ENCODE results near the gene RBM14.
"Not testable (repeated sequence)": the region's sequence is repeated elsewhere in the genome, so short reads cannot be mapped to it uniquely, and the experiment has no call there.

Gene RBM14

DNA sequence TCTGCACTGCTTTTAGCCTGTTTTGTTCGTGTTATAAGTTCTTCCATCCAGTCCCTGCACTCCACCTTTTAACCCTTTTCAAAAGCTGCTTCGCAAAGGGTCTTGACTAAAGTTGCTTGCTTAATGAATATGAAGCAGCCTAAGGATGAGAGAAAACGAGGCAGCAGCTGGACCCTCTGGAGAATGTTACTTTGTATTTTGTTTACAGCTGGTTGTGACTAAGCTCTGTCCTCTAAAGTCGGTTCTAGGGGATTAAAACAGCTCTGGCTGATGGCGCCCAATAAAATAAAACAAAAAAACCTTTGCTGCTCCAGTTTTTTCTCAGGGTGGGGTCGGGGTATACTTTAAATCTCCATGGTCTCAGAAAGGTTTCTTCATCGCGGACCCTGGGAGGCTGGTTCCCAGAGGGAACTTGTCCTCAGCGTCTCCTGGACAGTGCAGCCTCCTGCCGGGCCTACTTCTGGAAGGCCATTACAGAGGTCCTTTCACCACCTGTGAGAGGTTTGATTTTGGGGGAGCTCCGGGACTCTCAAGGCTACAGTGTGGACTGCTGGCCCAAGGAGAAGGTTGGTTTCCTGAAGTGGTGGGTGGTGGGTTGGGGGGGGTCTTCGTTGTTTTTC is 21.2 kb downstream of the RBM14 start:
- no peak for DNase-seq

DNA sequence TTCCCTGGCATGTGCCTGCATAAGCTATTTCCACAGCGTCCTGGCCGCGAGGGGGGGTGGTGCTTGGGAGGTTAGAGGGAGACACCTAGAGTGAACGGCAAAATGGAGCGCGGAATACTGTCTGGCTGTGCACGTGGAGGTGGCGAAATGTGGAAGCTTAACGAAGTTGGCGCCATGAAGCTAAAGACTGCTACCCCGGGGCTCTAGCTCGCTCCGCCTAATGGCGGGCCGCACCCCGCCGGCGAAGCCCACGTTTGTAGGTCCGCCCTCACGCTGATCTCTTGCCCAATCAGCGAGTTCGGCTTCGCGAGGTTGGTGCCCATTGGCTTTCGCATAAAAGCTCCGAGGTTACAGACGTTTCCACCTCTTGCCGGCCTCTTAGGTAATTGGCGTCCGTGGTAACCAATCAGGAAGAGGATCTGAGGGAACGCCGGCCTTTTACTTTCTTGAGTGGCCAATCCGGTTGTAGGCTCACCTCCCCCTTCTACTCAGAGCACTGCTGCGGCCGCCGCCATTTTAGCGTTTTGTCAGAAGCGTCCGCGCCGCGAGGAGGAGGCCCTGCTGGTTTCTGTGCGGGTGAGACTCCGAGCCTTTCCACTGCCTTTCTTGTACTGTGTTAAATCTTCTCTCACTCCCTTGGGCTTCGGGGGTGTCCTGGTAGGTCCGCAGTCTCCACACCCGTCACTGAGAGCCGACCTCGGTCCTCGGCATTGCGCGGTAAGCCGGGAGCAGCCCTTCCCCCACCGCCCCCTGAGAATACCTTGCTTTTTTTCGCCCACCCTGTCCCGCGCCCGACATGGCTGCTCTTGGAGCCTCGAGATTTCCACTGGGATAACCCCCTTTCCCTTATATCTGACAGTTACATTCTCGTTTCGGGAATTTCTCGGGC is 22.0 kb downstream of the RBM14 start, which contains the start of gene RBM4:
Gene RBM4, plus strand, starts transcription at position 527 of the 889 bp plus-strand sequence. CDS start 1,009 bp downstream, outside the sequence.
- peak; percentile 99 to 100 for DNase-seq

DNA sequence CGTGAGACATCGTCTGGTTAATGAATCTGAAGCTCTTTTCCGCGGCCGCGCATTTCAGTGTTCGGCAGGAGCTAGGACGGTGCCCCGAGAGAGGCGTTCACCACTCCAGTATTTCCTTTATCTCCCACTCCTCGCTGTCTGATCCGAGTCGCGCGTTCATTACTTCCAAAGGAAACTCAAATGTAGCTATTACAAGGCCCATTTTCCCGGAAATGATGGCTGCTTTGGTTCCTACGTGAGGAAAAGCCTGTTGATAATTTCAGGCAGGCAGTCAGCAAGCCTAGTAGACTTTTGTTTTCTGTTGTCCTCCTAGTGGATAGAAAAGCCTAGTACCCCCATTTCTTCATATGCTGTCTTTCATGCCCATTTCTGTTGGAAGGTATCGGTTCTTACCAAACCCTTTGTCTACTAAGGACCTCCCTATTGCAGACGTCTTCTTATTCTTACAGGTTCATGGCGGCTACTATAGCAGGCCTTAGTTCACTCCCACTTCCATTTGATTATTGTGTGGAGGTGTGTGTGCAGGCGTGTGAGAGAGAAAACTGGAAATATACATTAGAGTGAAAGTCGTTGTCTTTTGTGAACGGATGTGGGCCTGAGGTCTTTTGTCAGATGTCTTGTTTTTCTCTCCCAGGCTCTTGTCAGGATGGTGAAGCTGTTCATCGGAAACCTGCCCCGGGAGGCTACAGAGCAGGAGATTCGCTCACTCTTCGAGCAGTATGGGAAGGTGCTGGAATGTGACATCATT is 22.8 kb downstream of the RBM14 start:
- no peak for DNase-seq

DNA sequence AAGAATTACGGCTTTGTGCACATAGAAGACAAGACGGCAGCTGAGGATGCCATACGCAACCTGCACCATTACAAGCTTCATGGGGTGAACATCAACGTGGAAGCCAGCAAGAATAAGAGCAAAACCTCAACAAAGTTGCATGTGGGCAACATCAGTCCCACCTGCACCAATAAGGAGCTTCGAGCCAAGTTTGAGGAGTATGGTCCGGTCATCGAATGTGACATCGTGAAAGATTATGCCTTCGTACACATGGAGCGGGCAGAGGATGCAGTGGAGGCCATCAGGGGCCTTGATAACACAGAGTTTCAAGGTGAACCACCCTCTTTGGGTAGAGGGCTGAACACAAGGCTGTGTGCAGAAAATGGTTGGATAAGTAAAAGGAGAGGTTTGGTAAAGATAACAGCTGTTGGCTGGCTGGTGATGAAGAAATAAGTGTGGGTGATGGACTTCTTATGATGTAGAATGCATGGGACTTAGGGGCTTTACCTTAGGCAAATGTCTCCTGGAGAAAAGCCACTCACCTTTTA is 23.4 kb downstream of the RBM14 start:
- not testable (repeated sequence) for DNase-seq

DNA sequence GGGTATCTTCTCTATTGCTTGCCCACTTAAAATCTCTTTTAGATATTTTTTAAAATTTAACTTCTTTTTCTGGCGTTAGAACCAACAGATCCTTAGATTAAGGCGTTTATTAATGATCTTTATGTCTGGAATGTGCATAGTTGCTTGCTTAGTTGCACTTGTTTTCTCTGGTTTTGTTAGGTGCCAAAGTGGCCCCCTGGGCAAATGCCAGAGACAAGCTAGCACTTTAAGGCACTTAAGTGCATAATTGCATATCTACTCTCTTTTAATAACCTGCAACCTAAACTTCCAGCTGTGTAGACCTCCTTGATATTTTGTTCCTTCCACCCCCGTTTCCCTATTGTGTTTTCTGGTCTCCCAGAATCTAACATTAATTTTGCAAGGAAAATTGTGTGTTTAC is 25.4 kb downstream of the RBM14 start:
- DNase-seq = no peak

DNA sequence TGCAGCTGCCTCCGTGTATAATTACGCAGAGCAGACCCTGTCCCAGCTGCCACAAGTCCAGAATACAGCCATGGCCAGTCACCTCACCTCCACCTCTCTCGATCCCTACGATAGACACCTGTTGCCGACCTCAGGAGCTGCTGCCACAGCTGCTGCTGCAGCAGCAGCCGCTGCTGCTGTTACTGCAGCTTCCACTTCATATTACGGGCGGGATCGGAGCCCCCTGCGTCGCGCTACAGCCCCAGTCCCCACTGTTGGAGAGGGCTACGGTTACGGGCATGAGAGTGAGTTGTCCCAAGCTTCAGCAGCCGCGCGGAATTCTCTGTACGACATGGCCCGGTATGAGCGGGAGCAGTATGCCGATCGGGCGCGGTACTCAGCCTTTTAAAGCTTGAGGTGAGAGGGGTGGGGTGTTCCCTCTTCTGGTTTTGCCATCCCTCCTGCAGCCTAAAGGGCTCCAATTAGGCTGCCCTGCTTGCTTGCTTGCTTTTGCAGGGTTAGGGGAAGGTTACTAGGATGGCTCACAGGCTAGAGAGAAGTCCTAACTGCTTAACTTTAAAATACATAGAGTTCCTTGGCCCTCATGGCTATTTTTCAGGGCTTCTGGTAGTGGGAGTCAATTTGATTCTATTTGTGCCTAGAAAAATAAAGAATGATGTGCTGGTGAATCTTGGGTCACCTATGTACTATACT is 27.5 kb downstream of the RBM14 start:
- no peak for DNase-seq

DNA sequence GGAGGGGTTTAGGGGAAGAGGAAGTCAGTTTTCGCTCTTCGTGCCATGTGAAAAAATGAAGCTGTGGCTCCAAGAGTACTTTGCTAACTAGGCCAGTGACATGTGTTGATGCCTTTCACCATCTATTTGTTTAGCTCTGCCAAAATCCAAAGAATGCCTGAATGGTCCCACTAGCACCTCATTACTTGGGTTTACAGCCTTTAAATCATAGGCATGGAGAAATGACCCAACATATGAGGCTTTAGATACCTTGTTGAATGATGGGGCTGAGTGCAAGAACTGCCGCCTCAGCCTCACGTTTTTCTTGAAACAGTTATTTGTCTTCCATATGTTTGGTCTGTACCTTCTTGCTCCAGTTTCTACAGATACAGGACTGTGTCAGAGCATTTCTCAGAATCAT is 30.4 kb downstream of the RBM14 start:
- no peak for DNase-seq

DNA sequence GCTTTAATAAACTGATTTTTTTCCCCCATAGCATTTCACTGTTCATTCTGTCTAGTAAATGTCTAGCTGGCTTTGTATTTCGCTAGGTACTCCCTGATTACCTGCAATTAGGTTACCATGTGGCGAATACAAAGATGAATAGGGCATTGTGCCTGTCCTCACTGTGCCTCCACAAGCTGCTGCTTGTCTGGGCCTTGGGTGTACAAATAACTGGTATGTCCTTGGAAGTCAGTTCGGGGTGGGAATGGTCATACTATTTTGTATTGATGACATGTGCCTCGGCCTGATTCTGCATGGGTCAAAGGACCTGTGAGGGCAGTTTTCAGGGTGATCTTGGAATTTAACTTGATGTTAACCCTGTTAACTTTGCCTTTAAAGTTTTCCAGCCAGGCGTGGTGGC is 33.5 kb downstream of the RBM14 start:
- no peak for DNase-seq

DNA sequence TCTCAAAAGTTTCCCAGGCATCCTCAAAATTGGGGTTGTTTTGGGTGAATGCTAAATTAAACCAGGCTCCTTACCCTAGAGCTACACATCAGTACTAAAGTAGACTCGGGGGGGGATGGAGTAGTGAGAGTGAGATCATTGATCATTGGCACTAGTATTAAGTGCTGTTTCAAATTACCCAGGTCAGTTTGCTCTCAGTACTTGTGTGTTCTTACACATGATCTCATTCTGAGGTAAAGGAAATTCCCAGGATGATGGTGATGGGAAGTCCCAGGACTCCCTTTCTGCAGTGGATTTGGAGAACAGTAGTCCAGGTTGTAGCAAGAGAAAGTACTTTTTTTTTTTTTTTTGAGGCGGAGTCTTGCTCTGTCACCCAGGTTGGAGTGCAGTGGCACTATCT is 34.6 kb downstream of the RBM14 start:
- DNase-seq = no peak

DNA sequence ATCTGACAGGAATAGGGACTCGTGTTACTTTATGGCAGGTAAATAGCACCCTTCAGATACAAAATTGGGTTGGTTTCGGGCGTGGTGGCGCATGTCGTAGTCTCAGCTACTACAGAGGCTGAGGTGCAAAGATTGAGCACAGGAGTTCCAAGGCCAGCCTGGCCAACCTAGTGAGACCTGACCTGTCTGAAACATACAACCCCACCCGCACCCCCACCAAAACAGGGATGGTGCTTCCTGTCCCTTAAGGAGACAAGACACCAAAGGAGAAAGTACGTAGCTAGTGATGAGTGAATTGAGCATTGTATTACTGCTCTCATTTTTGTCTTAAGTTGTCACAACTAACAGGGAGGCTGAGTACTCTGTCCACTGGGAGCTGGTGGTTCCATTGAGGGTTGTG is 36.2 kb downstream of the RBM14 start:
- DNase-seq = no peak

DNA sequence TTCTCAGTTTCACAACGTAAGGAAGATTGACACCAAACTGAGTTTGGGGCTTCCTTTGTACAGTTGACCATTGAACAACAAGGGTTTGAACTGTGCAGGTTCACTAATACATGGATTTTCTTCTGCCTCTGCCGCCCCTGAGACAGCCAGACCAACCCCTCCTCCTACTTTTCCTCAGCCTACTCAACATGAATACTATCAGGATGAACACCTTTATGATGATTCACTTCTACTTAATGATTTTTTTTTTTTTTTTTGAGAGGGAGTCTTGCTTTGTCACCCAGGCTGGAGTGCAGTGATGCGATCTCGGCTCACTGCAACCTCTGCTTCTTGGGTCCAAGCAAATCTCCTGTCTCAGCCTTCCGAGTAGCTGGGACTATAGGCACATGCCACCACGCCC is 36.7 kb downstream of the RBM14 start:
- no peak for DNase-seq

DNA sequence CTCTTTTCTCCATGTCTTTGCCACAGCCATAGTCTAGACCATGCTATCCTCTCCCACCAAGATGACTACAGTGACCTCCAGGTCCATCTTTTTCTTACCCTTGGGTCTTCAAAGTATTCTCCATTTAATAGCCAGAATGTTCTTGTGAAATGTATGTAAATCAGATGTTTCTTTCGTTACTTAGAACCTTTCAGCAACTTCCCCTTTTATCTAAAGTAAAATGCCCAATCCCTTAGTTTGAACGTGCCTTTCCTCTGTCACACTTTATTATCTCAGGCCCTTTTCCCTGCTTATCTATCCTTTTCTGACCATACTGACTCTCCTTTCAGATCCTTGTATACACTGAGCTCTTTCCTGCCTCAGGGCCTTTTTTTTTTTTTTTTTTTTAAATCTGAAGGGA is 43.3 kb downstream of the RBM14 start:
- DNase-seq = no peak

DNA sequence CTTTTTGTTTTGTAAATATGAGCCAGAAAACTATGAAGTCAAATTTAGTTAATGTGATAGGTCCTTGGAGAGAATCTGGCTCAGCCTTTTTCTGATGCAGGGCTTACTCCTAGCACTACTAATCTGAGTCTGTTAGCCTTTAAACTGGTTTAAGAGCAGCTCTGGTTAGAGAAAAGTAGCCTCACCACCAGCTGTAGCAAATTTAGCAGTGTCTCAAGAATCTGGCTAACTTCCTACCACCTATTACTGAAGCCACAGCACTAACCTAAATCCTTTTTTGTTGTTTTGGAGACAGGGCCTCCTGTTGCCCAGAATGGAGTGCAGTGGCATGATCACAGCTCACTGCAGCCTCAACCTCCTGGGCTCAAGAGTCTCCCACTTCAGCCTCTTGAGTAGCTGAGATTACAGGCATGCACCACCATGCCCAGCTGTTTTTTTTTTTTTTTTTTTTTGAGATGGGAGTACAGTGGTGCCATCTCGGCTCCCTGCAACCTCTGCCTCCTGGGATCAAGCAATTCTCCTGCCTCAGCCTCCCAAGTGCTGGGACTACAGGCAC is 47.4 kb downstream of the RBM14 start:
- no peak for DNase-seq

DNA sequence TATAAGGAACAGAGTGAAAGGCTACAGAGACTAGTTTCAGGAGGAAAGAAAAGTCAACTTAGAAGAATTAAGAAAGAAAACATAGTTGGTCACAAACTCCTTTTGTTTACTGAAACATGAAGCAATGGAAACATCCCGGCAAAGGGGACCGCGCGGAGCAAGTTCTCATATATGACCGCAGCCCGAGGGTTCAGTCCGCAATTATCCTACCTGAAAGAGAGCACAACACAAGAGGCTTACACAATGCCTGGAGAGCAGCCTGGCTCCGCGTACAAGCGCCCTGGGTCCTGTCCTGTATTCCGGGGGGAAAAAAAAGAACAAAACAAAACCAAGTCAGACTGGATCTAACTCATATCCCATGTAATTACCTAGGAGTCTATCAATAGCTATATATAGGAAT is 48.9 kb downstream of the RBM14 start:
- no peak for DNase-seq

DNA sequence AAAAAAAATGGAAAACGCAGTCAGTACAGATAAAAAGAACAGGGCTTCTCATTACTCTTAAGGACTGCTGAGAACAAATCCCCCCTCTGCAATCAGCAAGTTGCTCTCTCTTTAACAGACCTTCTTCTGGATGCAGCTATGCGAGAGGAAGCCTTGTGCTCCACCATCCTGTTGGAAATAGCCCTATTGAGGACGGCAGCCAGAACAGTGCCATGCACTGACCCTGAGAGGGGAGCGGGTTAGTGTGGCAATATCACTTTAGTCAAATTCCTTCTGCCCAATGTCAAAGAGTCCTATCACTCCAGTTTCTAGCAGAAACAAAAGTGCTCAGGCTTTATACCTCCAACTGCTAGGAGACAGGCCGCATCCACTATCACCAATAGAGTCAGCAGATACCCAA is 54.4 kb downstream of the RBM14 start:
- no peak for DNase-seq

DNA sequence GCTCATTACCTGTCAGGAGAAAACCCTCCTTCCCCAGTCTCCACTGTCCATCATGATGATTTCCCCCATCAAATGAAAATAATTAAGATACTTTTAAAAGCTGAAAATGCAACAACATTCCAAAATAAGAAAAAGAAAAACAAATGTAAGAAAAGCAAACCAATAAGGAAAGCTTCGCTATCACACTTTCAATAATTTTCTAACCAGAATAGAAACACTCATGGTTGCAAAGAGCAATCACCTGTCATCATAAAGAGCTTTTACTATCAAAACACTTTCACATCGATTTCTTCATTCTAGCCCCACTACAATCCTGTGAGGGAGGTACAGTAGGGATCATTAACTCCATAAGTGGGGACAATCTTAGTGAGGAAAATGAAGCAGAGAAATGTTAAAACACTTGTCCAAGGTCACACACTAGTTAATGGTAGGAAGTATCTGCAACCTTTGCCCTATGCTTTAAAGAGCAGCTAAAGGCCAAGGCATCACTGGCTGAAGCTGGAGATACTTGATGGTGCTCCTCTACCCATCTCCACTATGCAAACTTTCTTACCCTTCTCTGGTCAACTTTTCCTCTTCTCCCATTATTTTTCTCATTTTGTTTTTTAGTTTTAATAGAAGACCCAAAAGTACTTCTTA is 58.7 kb downstream of the RBM14 start:
- DNase-seq = no peak

DNA sequence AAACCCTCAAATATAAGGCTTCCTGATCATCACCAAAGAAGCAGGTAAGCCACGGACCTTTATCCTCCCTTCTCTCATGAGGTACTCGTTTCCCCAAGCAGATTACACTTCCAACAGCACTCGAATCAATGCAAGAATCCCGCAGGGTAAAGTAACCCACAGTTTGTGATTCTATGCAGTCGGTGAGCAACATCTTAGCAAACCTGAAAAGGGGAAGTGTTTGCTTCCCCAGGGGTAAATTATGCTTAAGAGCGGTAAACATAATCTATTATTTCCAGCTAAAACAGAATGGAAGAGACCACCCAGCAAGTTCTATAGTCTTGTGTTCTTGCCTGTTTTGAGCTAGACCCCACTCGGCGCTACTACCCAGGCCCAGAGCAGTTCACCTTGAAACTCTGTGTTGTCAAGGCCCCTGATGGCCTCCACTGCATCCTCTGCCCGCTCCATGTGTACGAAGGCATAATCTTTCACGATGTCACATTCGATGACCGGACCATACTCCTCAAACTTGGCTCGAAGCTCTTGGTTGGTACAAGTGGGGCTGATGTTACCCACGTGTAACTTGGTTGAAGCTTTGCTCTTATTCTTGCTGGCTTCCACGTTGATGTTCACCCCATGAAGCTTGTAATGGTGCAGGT is 60.0 kb downstream of the RBM14 start:
- no peak for DNase-seq

Measured in NCI-H446 (cell line).